Activated T-helper 2 cell treated with anti-CD3 and anti-CD28 coated beads, Interferon-gamma antibody, Interleukin-2, Interleukin-4, amounts not matched to agents 10 μg/mL and 5 μg/mL and 100 μg/mL, durations not matched to agents 14 hours and 24 hours and 36 hours (primary cell): Measurements from ENCODE around the gene SYNPO2. TPM values are rescaled to one million over a fixed set of nuclear protein-coding genes. Genes with fewer than 3 reads are reported as not detected.

Source experiments
- DNase-seq: peaks from one replicate; pipeline ENCODE4 v3.0.0; 2021; ENCODE audit warnings: low spot score
- H3K27ac Mint-ChIP-seq: one replicate; pipeline ENCODE4 v1.8.0; 2021; ENCODE audit warnings: mixed read lengths
- H3K27me3 Mint-ChIP-seq: one replicate; pipeline ENCODE4 v1.8.0; 2021; ENCODE audit warnings: low read depth, mixed read lengths
- H3K36me3 Mint-ChIP-seq: one replicate; pipeline ENCODE4 v1.8.0; 2021; ENCODE audit warnings: low read depth, mixed read lengths
- H3K4me1 Mint-ChIP-seq: one replicate; pipeline ENCODE4 v1.8.0; 2021; ENCODE audit warnings: low read depth, mixed read lengths
- H3K4me3 Mint-ChIP-seq: one replicate; pipeline ENCODE4 v1.8.0; 2021; ENCODE audit warnings: low read depth, mild to moderate bottlenecking, moderate library complexity, mixed read lengths
- H3K9me3 Mint-ChIP-seq: one replicate; pipeline ENCODE4 v1.8.0; 2021; ENCODE audit warnings: mixed read lengths
- intact Hi-C: fragments of 100-400 bp; cut with micrococcal nuclease; formaldehyde crosslinking; loops from one replicate; pipeline ENCODE4 v1.15.1; 2023
- total RNA-seq: library from RNA; stranded (reverse); gene quantifications from 2 replicates; pipeline ENCODE4 v1.2.3, GENCODE V29; 2022

Gene SYNPO2
- 0.09 TPM in 2 replicates for total RNA-seq

GRCh38 chr4:118888666-118889311 is at the start of gene SYNPO2:
SYNPO2 (plus strand) TSS chr4:118888854; CDS start chr4:118889037, 183 bp downstream.
- Mint-ChIP-seq H3K27me3 (peaks cover 32% of the 10 kb centered on the region), H3K27ac (no peak within 1 kb of the TSS), H3K4me1 (peaks cover 16% of the 10 kb centered on the region), H3K4me3 (peak within 1 kb of the TSS; percentile 75), H3K36me3 (no peaks in the 10 kb centered on the region), H3K9me3 (no peaks in the 10 kb centered on the region)
- DNase-seq = peak; percentile 19
- intact Hi-C loops = no loop called here

GRCh38 chr4:118839221-118839927 is 49.3 kb upstream of the SYNPO2 start:
- peaks cover 10% of the 10 kb centered on the region for H3K4me1 Mint-ChIP-seq
- H3K27ac Mint-ChIP-seq = no peak overlapping the region
- H3K4me3 Mint-ChIP-seq = no peak overlapping the region
- no peaks in the 10 kb centered on the region for H3K9me3 Mint-ChIP-seq
- DNase-seq = no peak
- intact Hi-C loops = loop anchor here (5.0 to 10.0 kb wide), 3 partner anchors 152 to 562 kb away; partner anchors contain the start of gene METTL14
- H3K36me3 Mint-ChIP-seq = peaks cover 6% of the 10 kb centered on the region
- peaks cover 9% of the 10 kb centered on the region for H3K27me3 Mint-ChIP-seq

GRCh38 chr4:118842055-118842454 is 46.6 kb upstream of the SYNPO2 start:
- peaks cover 15% of the 10 kb centered on the region for H3K27me3 Mint-ChIP-seq
- no peaks in the 10 kb centered on the region for H3K4me1 Mint-ChIP-seq
- intact Hi-C loops = no loop called here
- H3K36me3 Mint-ChIP-seq = no peaks in the 10 kb centered on the region
- no peaks in the 10 kb centered on the region for H3K9me3 Mint-ChIP-seq
- no peak overlapping the region for H3K4me3 Mint-ChIP-seq
- H3K27ac Mint-ChIP-seq = no peak overlapping the region
- no peak for DNase-seq

- Mint-ChIP-seq H3K36me3 (no peaks in the 10 kb centered on the region), H3K27me3 (peaks cover 20% of the 10 kb centered on the region), H3K4me1 (no peaks in the 10 kb centered on the region), H3K9me3 (no peaks in the 10 kb centered on the region), H3K27ac (no peak overlapping the region), H3K4me3 (no peak overlapping the region)
- DNase-seq = no peak
- intact Hi-C loops = no loop called here
These were observed 45.4 kb upstream of the SYNPO2 start for GRCh38 chr4:118843237-118843636.

- Mint-ChIP-seq H3K36me3 (no peaks in the 10 kb centered on the region), H3K9me3 (no peaks in the 10 kb centered on the region), H3K4me1 (peaks cover 7% of the 10 kb centered on the region), H3K4me3 (no peak overlapping the region), H3K27ac (no peak overlapping the region), H3K27me3 (peaks cover 13% of the 10 kb centered on the region)
- intact Hi-C loops = no loop called here
- no peak for DNase-seq
These were observed 43.1 kb upstream of the SYNPO2 start for GRCh38 chr4:118845552-118846050.

GRCh38 chr4:118846979-118847378 is 41.7 kb upstream of the SYNPO2 start:
- no peak for DNase-seq
- Mint-ChIP-seq H3K4me1 (peaks cover 13% of the 10 kb centered on the region), H3K27me3 (peaks cover 12% of the 10 kb centered on the region), H3K4me3 (no peak overlapping the region), H3K27ac (no peak overlapping the region), H3K36me3 (no peaks in the 10 kb centered on the region), H3K9me3 (no peaks in the 10 kb centered on the region)
- intact Hi-C loops = no loop called here

GRCh38 chr4:118848242-118848641 is 40.4 kb upstream of the SYNPO2 start:
- Mint-ChIP-seq H3K4me1 (peaks cover 13% of the 10 kb centered on the region), H3K4me3 (no peak overlapping the region), H3K27ac (no peak overlapping the region), H3K27me3 (peaks cover 12% of the 10 kb centered on the region), H3K36me3 (no peaks in the 10 kb centered on the region), H3K9me3 (no peaks in the 10 kb centered on the region)
- intact Hi-C loops = no loop called here
- no peak for DNase-seq

- intact Hi-C loops = no loop called here
- Mint-ChIP-seq H3K36me3 (no peaks in the 10 kb centered on the region), H3K9me3 (no peaks in the 10 kb centered on the region), H3K27ac (no peak overlapping the region), H3K4me1 (peaks cover 13% of the 10 kb centered on the region), H3K4me3 (no peak overlapping the region), H3K27me3 (peaks cover 12% of the 10 kb centered on the region)
- no peak for DNase-seq
These were observed 39.8 kb upstream of the SYNPO2 start for GRCh38 chr4:118848901-118849300.

- Mint-ChIP-seq H3K4me1 (peaks cover 13% of the 10 kb centered on the region), H3K36me3 (no peaks in the 10 kb centered on the region), H3K4me3 (peak overlapping the region; percentile 93), H3K27ac (peak overlapping the region; percentile 92), H3K9me3 (no peaks in the 10 kb centered on the region), H3K27me3 (peaks cover 13% of the 10 kb centered on the region)
- intact Hi-C loops = loop anchor here (2.0 kb wide), 1 partner anchor 13 kb away; the partner anchor contains the start of gene SEC24D
- no peak for DNase-seq
These were observed 38.7 kb upstream of the SYNPO2 start for GRCh38 chr4:118849867-118850487.

GRCh38 chr4:118850488-118851173 is 38.0 kb upstream of the SYNPO2 start:
- Mint-ChIP-seq H3K9me3 (no peaks in the 10 kb centered on the region), H3K27ac (peak overlapping the region; percentile 92), H3K36me3 (no peaks in the 10 kb centered on the region), H3K4me3 (peak overlapping the region; percentile 93), H3K27me3 (peaks cover 13% of the 10 kb centered on the region), H3K4me1 (peaks cover 13% of the 10 kb centered on the region)
- intact Hi-C loops = loop anchor here (2.0 kb wide), 1 partner anchor 14 kb away; the partner anchor contains the start of gene SEC24D
- peak; percentile 29 for DNase-seq

GRCh38 chr4:118857760-118858159 is 30.9 kb upstream of the SYNPO2 start:
- peaks cover 4% of the 10 kb centered on the region for H3K27me3 Mint-ChIP-seq
- H3K4me3 Mint-ChIP-seq = no peak overlapping the region
- no peaks in the 10 kb centered on the region for H3K9me3 Mint-ChIP-seq
- H3K36me3 Mint-ChIP-seq = no peaks in the 10 kb centered on the region
- no peak overlapping the region for H3K27ac Mint-ChIP-seq
- intact Hi-C loops = no loop called here
- DNase-seq = no peak
- no peaks in the 10 kb centered on the region for H3K4me1 Mint-ChIP-seq

- Mint-ChIP-seq H3K36me3 (no peaks in the 10 kb centered on the region), H3K27ac (no peak overlapping the region), H3K4me3 (no peak overlapping the region), H3K9me3 (no peaks in the 10 kb centered on the region), H3K27me3 (peaks cover 9% of the 10 kb centered on the region), H3K4me1 (no peaks in the 10 kb centered on the region)
- intact Hi-C loops = no loop called here
- DNase-seq = no peak
These were observed 29.9 kb upstream of the SYNPO2 start for GRCh38 chr4:118858779-118859178.
